H1 (cell line): ENCODE results near the gene WNT2. TPM values are rescaled to one million over a fixed set of nuclear protein-coding genes. Genes with fewer than 3 reads are reported as not detected.

Experiments
- CTCF ChIA-PET: fragments of 300-600 bp; sonication (Branson Sonifier 250); formaldehyde crosslinking; loops from one replicate; lab custom pipeline; 2021; ENCODE audit not compliant: partially characterized antibody; lab: Charles Lee
- POLR2A ChIA-PET: fragments of 300-600 bp; sonication (Branson Sonifier 250); formaldehyde crosslinking; loops from one replicate; lab custom pipeline; 2021; ENCODE audit warnings: inconsistent platforms; ENCODE audit not compliant: partially characterized antibody; lab: Charles Lee
- DNase-seq, 2 experiments: peaks; one replicate each; pipeline versions ENCODE4 v3.0.0 to v3.0.0-alpha.2; 2010 to 2022; ENCODE audit warnings: low spot score in 2 of 2, low read depth in 1 of 2, mixed read lengths in 1 of 2
- FAIRE-seq: peaks from 2 replicates; lab custom pipeline; 2011; peaks lifted over from hg19 to GRCh38; lab: Jason Lieb, UNC
- H2AFZ ChIP-seq: 2 replicates; pipeline ENCODE4 v1.8.1; 2012; ENCODE audit warnings: low read length, inconsistent platforms
- H2AK5ac ChIP-seq: 2 replicates; pipeline ENCODE4 v1.6.1; 2013; ENCODE audit warnings: low read depth, low read length
- H2BK120ac ChIP-seq: replicated peaks from 2 replicates; pipeline ENCODE3; 2013; ENCODE audit warnings: low read depth, low read length, inconsistent platforms
- H2BK12ac ChIP-seq: 2 replicates; pipeline ENCODE4 v1.6.1; 2013; ENCODE audit warnings: low read depth, low read length
- H2BK15ac ChIP-seq: 2 replicates; pipeline ENCODE4 v1.6.1; 2013; ENCODE audit warnings: low read length
- H2BK20ac ChIP-seq: 2 replicates; pipeline ENCODE4 v1.6.1; 2013; ENCODE audit warnings: low read length
- H2BK5ac ChIP-seq: 2 replicates; pipeline ENCODE4 v1.6.1; 2013; ENCODE audit warnings: low read depth, low read length
- H3K14ac ChIP-seq: 2 replicates; pipeline ENCODE4 v1.6.1; 2013; ENCODE audit warnings: inconsistent platforms; ENCODE audit not compliant: insufficient read length
- H3K18ac ChIP-seq: 2 replicates; pipeline ENCODE4 v1.6.1; 2013; ENCODE audit warnings: low read length; ENCODE audit errors: extremely low read depth
- H3K23ac ChIP-seq: 2 replicates; pipeline ENCODE4 v1.6.1; 2013; ENCODE audit warnings: inconsistent platforms; ENCODE audit not compliant: insufficient read length
- H3K23me2 ChIP-seq: 2 replicates; pipeline ENCODE4 v1.6.1; 2013; ENCODE audit warnings: low read depth, low read length
- H3K27ac ChIP-seq: 2 replicates; pipeline ENCODE4 v1.6.1; 2011; ENCODE audit warnings: low read depth, low read length, inconsistent platforms
- H3K27me3 ChIP-seq, 4 experiments: replicated peaks in 1 of 4; 1 replicate in 1 of 4; 2 replicates in 3 of 4; pipeline versions ENCODE4 v1.6.1 to v1.8.1; 2011 to 2013; ENCODE audit warnings: low read length in 3 of 4, mild to moderate bottlenecking in 3 of 4, inconsistent platforms in 2 of 4, mixed read lengths in 2 of 4, moderate library complexity in 1 of 4; ENCODE audit not compliant: control insufficient read depth in 3 of 4, insufficient read depth in 3 of 4; ENCODE audit errors: extremely low read depth in 1 of 4
- H3K36me3 ChIP-seq, 4 experiments: 2 replicates each; pipeline versions ENCODE4 v1.6.1 to v1.8.1; 2011 to 2013; ENCODE audit warnings: mild to moderate bottlenecking in 4 of 4, low read length in 3 of 4, moderate library complexity in 2 of 4, control low read depth in 1 of 4, inconsistent platforms in 1 of 4; ENCODE audit not compliant: insufficient read depth in 4 of 4, control insufficient read depth in 2 of 4
- H3K4ac ChIP-seq: replicated peaks from 2 replicates; pipeline ENCODE3; 2013; ENCODE audit warnings: low read length, low read depth, mixed read lengths, inconsistent platforms; ENCODE audit not compliant: insufficient read length
- H3K4me1 ChIP-seq, 4 experiments: replicated peaks in 1 of 4; 1 replicate in 1 of 4; 2 replicates in 3 of 4; pipeline versions ENCODE4 v1.6.1 to v1.8.1; 2011 to 2013; ENCODE audit warnings: low read length in 3 of 4, inconsistent platforms in 2 of 4, mixed read lengths in 1 of 4; ENCODE audit not compliant: insufficient read depth in 4 of 4, control insufficient read depth in 3 of 4
- H3K4me2 ChIP-seq, 2 experiments: 2 replicates each; pipeline versions ENCODE4 v1.6.1 to v1.8.1; 2011 to 2013; ENCODE audit warnings: low read depth in 2 of 2, low read length in 2 of 2, control low read depth in 1 of 2, inconsistent platforms in 1 of 2, mild to moderate bottlenecking in 1 of 2; ENCODE audit not compliant: insufficient read depth in 1 of 2
- H3K4me3 ChIP-seq, 4 experiments: fragments of 200-600, 300-600 bp in 1 of 4; sonication (generic), shearing (Covaris generic), sonication (Bioruptor Twin) in 1 of 4; 2 replicates each; pipeline versions ENCODE4 v1.5.1 to v1.8.1; 2011 to 2016; ENCODE audit warnings: low read length in 4 of 4, low read depth in 3 of 4, control low read depth in 2 of 4, inconsistent platforms in 2 of 4, mild to moderate bottlenecking in 2 of 4, mixed read lengths in 1 of 4, moderate library complexity in 1 of 4; ENCODE audit not compliant: insufficient read depth in 2 of 4; ENCODE audit errors: extremely low read depth in 1 of 4
- H3K56ac ChIP-seq: replicated peaks from 2 replicates; pipeline ENCODE3; 2013; ENCODE audit warnings: low read depth, mild to moderate bottlenecking, mixed read lengths, low read length, inconsistent platforms; ENCODE audit not compliant: insufficient read length
- H3K79me1 ChIP-seq: 2 replicates; pipeline ENCODE4 v1.6.1; 2013; ENCODE audit warnings: low read depth, low read length, control low read depth
- H3K79me2 ChIP-seq, 2 experiments: 2 replicates each; pipeline versions ENCODE4 v1.6.1 to v1.8.1; 2012 to 2013; ENCODE audit warnings: low read length in 2 of 2, mild to moderate bottlenecking in 2 of 2, inconsistent platforms in 1 of 2; ENCODE audit not compliant: insufficient read depth in 2 of 2, control insufficient read depth in 1 of 2
- H3K9ac ChIP-seq, 4 experiments: replicated peaks in 1 of 4; 1 replicate in 1 of 4; 2 replicates in 3 of 4; pipeline versions ENCODE4 v1.6.1 to v1.8.1; 2011 to 2013; ENCODE audit warnings: low read depth in 3 of 4, low read length in 3 of 4, control low read depth in 2 of 4, mild to moderate bottlenecking in 2 of 4, moderate library complexity in 2 of 4, inconsistent platforms in 1 of 4; ENCODE audit errors: extremely low read depth in 1 of 4
- H3K9me3 ChIP-seq, 2 experiments: 2 replicates each; pipeline versions ENCODE4 v1.6.1 to v1.8.1; 2012 to 2013; ENCODE audit warnings: mild to moderate bottlenecking in 2 of 2, moderate library complexity in 2 of 2, control low read depth in 1 of 2, inconsistent platforms in 1 of 2, low read depth in 1 of 2, low read length in 1 of 2, mixed read lengths in 1 of 2; ENCODE audit not compliant: insufficient read depth in 2 of 2
- H4K20me1 ChIP-seq, 2 experiments: replicated peaks in 1 of 2; 2 replicates each; pipeline versions ENCODE3 to v1.8.1; 2011 to 2013; ENCODE audit warnings: inconsistent platforms in 2 of 2, low read length in 2 of 2, mild to moderate bottlenecking in 1 of 2; ENCODE audit not compliant: insufficient read depth in 2 of 2, control insufficient read depth in 1 of 2
- H4K5ac ChIP-seq: 2 replicates; pipeline ENCODE4 v1.6.1; 2013; ENCODE audit warnings: low read length, low read depth, mixed read lengths, inconsistent platforms; ENCODE audit not compliant: insufficient read length
- H4K8ac ChIP-seq: 2 replicates; pipeline ENCODE4 v1.8.0; 2013; ENCODE audit warnings: mild to moderate bottlenecking, moderate library complexity, low read length, inconsistent platforms; ENCODE audit not compliant: insufficient read depth; ENCODE audit errors: extremely low read depth
- H4K91ac ChIP-seq: replicated peaks from 2 replicates; pipeline ENCODE3; 2013; ENCODE audit warnings: low read length, mixed read lengths, inconsistent platforms; ENCODE audit not compliant: insufficient read length
- BCL11A ChIP-seq, 2 experiments: IDR thresholded peaks; one replicate each; pipeline ENCODE4 v1.6.1; 2011; ENCODE audit warnings: low read depth in 2 of 2, low read length in 2 of 2, mild to moderate bottlenecking in 2 of 2
- CEBPB ChIP-seq: IDR thresholded peaks from 2 replicates; pipeline ENCODE4 v1.6.1; 2012; ENCODE audit warnings: low read depth, low read length
- HDAC6 ChIP-seq: IDR thresholded peaks from one replicate; pipeline ENCODE4 v1.7.1; 2012; ENCODE audit warnings: low read depth, mild to moderate bottlenecking, inconsistent platforms, low read length, moderate library complexity
- JUN ChIP-seq: IDR thresholded peaks from 2 replicates; pipeline ENCODE4 v1.6.1; 2011; ENCODE audit warnings: low read depth, mild to moderate bottlenecking, improper control_type of control experiment, low read length
- KDM5A ChIP-seq: fragments of 200-600 bp; IDR thresholded peaks from 2 replicates; pipeline ENCODE4 v1.7.1; 2012; ENCODE audit warnings: mild to moderate bottlenecking, low read length, inconsistent platforms, mixed read lengths
- RBBP5 ChIP-seq: IDR thresholded peaks from 2 replicates; pipeline ENCODE4 v1.7.1; 2012; ENCODE audit warnings: low read depth, mild to moderate bottlenecking, inconsistent platforms, low read length, moderate library complexity, borderline replicate concordance
- RFX5 ChIP-seq: IDR thresholded peaks from 2 replicates; pipeline ENCODE4 v1.6.1; 2011; ENCODE audit warnings: low read depth, low read length, improper control_type of control experiment, borderline replicate concordance
- RXRA ChIP-seq: IDR thresholded peaks from 2 replicates; pipeline ENCODE4 v1.6.1; 2011; ENCODE audit warnings: low read depth, mild to moderate bottlenecking, low read length, moderate library complexity; ENCODE audit not compliant: insufficient read depth
- SP4 ChIP-seq: IDR thresholded peaks from 2 replicates; pipeline ENCODE4 v1.6.1; 2012; ENCODE audit warnings: low read length, inconsistent platforms
- WGBS, 2 experiments: shearing (Covaris generic) in 1 of 2; methylation state at CpG; one replicate each; pipeline versions ENCODE4 v1.1.6 to v1.1.7; 2013 to 2015; ENCODE audit warnings: low lambda C conversion rate in 2 of 2, mixed read lengths in 2 of 2, inconsistent platforms in 1 of 2, low coverage in 1 of 2, missing lambda C conversion rate in 1 of 2; ENCODE audit not compliant: insufficient replicate concordance in 2 of 2, insufficient coverage in 1 of 2, insufficient read length in 1 of 2; ENCODE audit errors: extremely low coverage in 1 of 2, missing lambda C conversion rate in 1 of 2; 5-methylcytosine and 5-hydroxymethylcytosine counted together
- polyA plus RNA-seq, 7 experiments: library from polyadenylated mRNA; depleted of rRNA in 3 of 7; stranded (reverse) in 5 of 7; unstranded in 2 of 7; fragments of >200 nt in 5 of 7; fragments of 200-250 nt in 2 of 7; gene quantifications; 1 replicate in 5 of 7; 2 replicates in 1 of 7; 4 replicates in 1 of 7; pipeline versions ENCODE4 v1.2.1 to v1.2.3, GENCODE V29; 2011 to 2013; ENCODE audit warnings: missing spikeins in 2 of 7, mixed read lengths in 2 of 7
- total RNA-seq: library from RNA; stranded (reverse); fragmentation: NEBNext Ultra II Directional; extraction: Animal tissue kit (Norgen Biotek cat#: 25700); gene quantifications from 2 replicates; pipeline ENCODE4 v1.2.1, GENCODE V29; 2021
- TF ChIP-seq, protein P1 (sequence below): IDR thresholded peaks from 2 replicates; pipeline ENCODE4 v1.6.1; 2012; ENCODE audit warnings: inconsistent platforms

WNT2 gene
- total and polyA plus RNA-seq, 2 of the 8 experiments (the other 6 are each of a cell fraction or from before 2014, with no cell fraction given): not detected

- Histone ChIP-seq H3K79me2 (no peaks in the 10 kb centered on the region), H3K4me2 (no peak overlapping the region), H3K27ac (no peak overlapping the region), H2BK120ac (no peak overlapping the region), H3K4me1 (no peaks in the 10 kb centered on the region), H4K91ac (no peak overlapping the region), H3K23ac (no peak overlapping the region), H2BK12ac (no peak overlapping the region), H2AK5ac (no peak overlapping the region), H3K18ac (no peak overlapping the region), H3K56ac (no peak overlapping the region), H3K36me3 (no peaks in the 10 kb centered on the region), H3K14ac (no peak overlapping the region), H3K4ac (no peak overlapping the region), H4K8ac (no peak overlapping the region), H3K4me3 (no peak overlapping the region), H2AFZ (no peak overlapping the region), H4K5ac (no peak overlapping the region), H3K79me1 (no peaks in the 10 kb centered on the region), H2BK20ac (no peak overlapping the region), H3K9me3 (peaks cover 2 to 6% of the 10 kb centered on the region in 2 experiments; a peak in 1 of 4 replicates), H2BK15ac (no peak overlapping the region), H3K9ac (no peak overlapping the region), H3K27me3 (no peaks in the 10 kb centered on the region; a peak in 1 of 7 replicates), H2BK5ac (no peak overlapping the region), H3K23me2 (no peaks in the 10 kb centered on the region), H4K20me1 (no peaks in the 10 kb centered on the region)
- CTCF ChIA-PET: interaction anchor here (0.8 to 2.1 kb wide), 3 partner anchors 9 to 38 kb away, joined by 3 to 8 read pairs (median 4); no protein-coding TSS in a partner anchor
- TF ChIP-seq KDM5A (no peak), JUN (no peak), SP4 (no peak), BCL11A (IDR thresholded peaks at IDR 0.05; ENCODE audit: low read depth in 2 of 2, low read length in 2 of 2) (no peak), RXRA (no peak), RBBP5 (no peak), RFX5 (no peak), HDAC6 (no peak), CEBPB (no peak)
- TF ChIP-seq, protein P1, sequence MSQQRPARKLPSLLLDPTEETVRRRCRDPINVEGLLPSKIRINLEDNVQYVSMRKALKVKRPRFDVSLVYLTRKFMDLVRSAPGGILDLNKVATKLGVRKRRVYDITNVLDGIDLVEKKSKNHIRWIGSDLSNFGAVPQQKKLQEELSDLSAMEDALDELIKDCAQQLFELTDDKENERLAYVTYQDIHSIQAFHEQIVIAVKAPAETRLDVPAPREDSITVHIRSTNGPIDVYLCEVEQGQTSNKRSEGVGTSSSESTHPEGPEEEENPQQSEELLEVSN: no peak
- FAIRE-seq: no peak
- POLR2A ChIA-PET: no interaction called here
- no peak for DNase-seq
- WGBS, 2 experiments: 66% methylated on average over 4 of the region's 4 CpGs; no CpG with 5 or more reads in 1 of the 2 experiments
Observed at GRCh38 chr7:117250801-117251200, 72.1 kb downstream of the WNT2 start.
